HCT116 (cell line): Measurements from ENCODE around the gene C11orf68. TPM values are rescaled to one million over a fixed set of nuclear protein-coding genes. Genes with fewer than 3 reads are reported as not detected.

ENCODE experiments used
- ATAC-seq: fragments of 200-7000 bp; cut with Tn5 transposase; 2 replicates; pipeline ENCODE4 v1.9.1; 2020; ENCODE audit warnings: mild to moderate bottlenecking, moderate library complexity
- BruUV-seq: library from RNA; stranded (reverse); fragments of 400-500 nt; replicated peaks from 2 replicates; lab custom pipeline; 2021; lab: Mats Ljungman, UMichigan
- CTCF ChIA-PET: fragments of 300-600 bp; sonication (Branson Sonifier 250); formaldehyde crosslinking; loops from one replicate; lab custom pipeline; 2021; ENCODE audit warnings: antibody characterized with exemption; lab: Charles Lee
- POLR2A ChIA-PET: fragments of 300-600, 350-600 bp; sonication (Branson Sonifier 250); formaldehyde crosslinking; loops from one replicate; lab custom pipeline; 2021; ENCODE audit warnings: antibody characterized with exemption; lab: Charles Lee
- RAD21 ChIA-PET, 2 experiments: fragments of 300-600 bp; sonication (Branson Sonifier 250); formaldehyde crosslinking; loops; one replicate each; lab custom pipeline; 2023; ENCODE audit warnings: low total read pairs in 2 of 2; ENCODE audit not compliant: uncharacterized antibody in 2 of 2, unreplicated experiment in 2 of 2, low non-redundant PET in 1 of 2; lab: Charles Lee
- DNase-seq: peaks from one replicate; pipeline ENCODE4 v3.0.0-alpha.2; 2010; ENCODE audit warnings: low read depth, low spot score
- H2AFZ ChIP-seq: fragments of 200-600 bp; shearing (Covaris generic), sonication (generic); 2 replicates; pipeline ENCODE4 v1.6.1; 2017; ENCODE audit warnings: low read depth, mixed run types, mixed read lengths, antibody characterized with exemption, low read length; ENCODE audit not compliant: poor library complexity, severe bottlenecking
- H3K27ac ChIP-seq: 2 replicates; pipeline ENCODE4 v1.5.1; 2012; ENCODE audit warnings: low read depth, low read length
- H3K27me3 ChIP-seq: fragments of 200-600 bp; sonication (generic); 2 replicates; pipeline ENCODE4 v1.6.1; 2016; ENCODE audit warnings: mixed run types, low read length, mixed read lengths; ENCODE audit not compliant: insufficient read depth
- H3K36me3 ChIP-seq, 2 experiments: fragments of 200-500 bp in 1 of 2; fragments of 200-600 bp in 1 of 2; sonication (Bioruptor generic) in 1 of 2; sonication (generic) in 1 of 2; 2 replicates each; pipeline versions ENCODE4 v1.5.1 to v1.6.1; 2014 to 2016; ENCODE audit warnings: low read length in 2 of 2, inconsistent platforms in 1 of 2, mixed read lengths in 1 of 2, mixed run types in 1 of 2; ENCODE audit not compliant: insufficient read depth in 2 of 2, control insufficient read depth in 1 of 2
- H3K4me1 ChIP-seq, 2 experiments: fragments of 200-600 bp in 1 of 2; sonication (generic) in 1 of 2; 2 replicates each; pipeline versions ENCODE4 v1.5.1 to v1.6.1; 2012 to 2017; ENCODE audit warnings: low read length in 2 of 2, inconsistent platforms in 1 of 2, mild to moderate bottlenecking in 1 of 2, mixed read lengths in 1 of 2, mixed run types in 1 of 2, moderate library complexity in 1 of 2; ENCODE audit not compliant: insufficient read depth in 2 of 2, control insufficient read depth in 1 of 2
- H3K4me2 ChIP-seq: fragments of 200-600 bp; sonication (generic); 2 replicates; pipeline ENCODE4 v1.6.1; 2017; ENCODE audit warnings: mixed run types, low read length, mixed read lengths
- H3K4me3 ChIP-seq, 2 experiments: fragments of 200-600 bp in 1 of 2; sonication (generic) in 1 of 2; replicated peaks in 1 of 2; 2 replicates each; pipeline ENCODE4 v1.5.1; 2011 to 2016; ENCODE audit warnings: low read length in 2 of 2, control low read depth in 1 of 2, low read depth in 1 of 2, mild to moderate bottlenecking in 1 of 2, mixed read lengths in 1 of 2, mixed run types in 1 of 2
- H3K79me2 ChIP-seq: fragments of 200-600 bp; sonication (generic); 2 replicates; pipeline ENCODE4 v1.6.1; 2017; ENCODE audit warnings: mild to moderate bottlenecking, mixed run types, low read length, moderate library complexity, mixed read lengths; ENCODE audit not compliant: insufficient read depth
- H3K9ac ChIP-seq: fragments of 200-600 bp; sonication (generic); 2 replicates; pipeline ENCODE4 v1.6.1; 2016; ENCODE audit warnings: low read length, mixed read lengths
- H3K9me2 ChIP-seq: fragments of 200-600 bp; sonication (generic), shearing (Covaris generic); 2 replicates; pipeline ENCODE4 v1.6.1; 2017; ENCODE audit warnings: mixed run types, mild to moderate bottlenecking, moderate library complexity; ENCODE audit not compliant: insufficient read depth
- H3K9me3 ChIP-seq, 2 experiments: fragments of 200-500 bp in 1 of 2; fragments of 200-600 bp in 1 of 2; sonication (Bioruptor generic) in 1 of 2; sonication (generic) in 1 of 2; 2 replicates each; pipeline ENCODE4 v1.6.1; 2014 to 2017; ENCODE audit warnings: low read length in 2 of 2, mixed read lengths in 2 of 2, inconsistent platforms in 1 of 2, low read depth in 1 of 2, mild to moderate bottlenecking in 1 of 2, mixed run types in 1 of 2, moderate library complexity in 1 of 2; ENCODE audit not compliant: control insufficient read depth in 1 of 2, insufficient read depth in 1 of 2
- H4K20me1 ChIP-seq: fragments of 200-600 bp; sonication (generic), shearing (Covaris generic); 2 replicates; pipeline ENCODE4 v1.6.1; 2017; ENCODE audit warnings: mixed run types, mild to moderate bottlenecking, moderate library complexity; ENCODE audit not compliant: insufficient read depth
- CBX3 ChIP-seq: IDR thresholded peaks from 2 replicates; pipeline ENCODE4 v1.6.1; 2012; ENCODE audit warnings: low read depth
- EGR1 ChIP-seq: IDR thresholded peaks from 2 replicates; pipeline ENCODE4 v1.6.1; 2012; ENCODE audit warnings: low read depth
- ELF1 ChIP-seq: IDR thresholded peaks from 2 replicates; pipeline ENCODE4 v1.6.1; 2012; ENCODE audit warnings: low read depth, borderline replicate concordance
- EZH2 ChIP-seq: fragments of 200-600 bp; sonication (generic); IDR thresholded peaks from 2 replicates; pipeline ENCODE4 v1.6.1; 2017; ENCODE audit warnings: antibody characterized with exemption, mixed run types
- FOSL1 ChIP-seq: IDR thresholded peaks from 2 replicates; pipeline ENCODE4 v1.6.1; 2012; ENCODE audit warnings: low read depth
- POLR2A ChIP-seq: IDR thresholded peaks from 2 replicates; pipeline ENCODE4 v1.7.0; 2011; ENCODE audit warnings: borderline replicate concordance; ENCODE audit not compliant: insufficient read depth, insufficient read length; ENCODE audit errors: extremely low read depth
- SIN3A ChIP-seq: IDR thresholded peaks from 2 replicates; pipeline ENCODE4 v1.6.1; 2012; ENCODE audit warnings: low read depth
- TCF7L2 ChIP-seq: IDR thresholded peaks from 2 replicates; pipeline ENCODE4 v1.7.0; 2011; ENCODE audit warnings: borderline replicate concordance, inconsistent platforms; ENCODE audit not compliant: insufficient read depth, insufficient read length; ENCODE audit errors: extremely low read depth
- intact Hi-C: fragments of 100-400 bp; cut with micrococcal nuclease; formaldehyde crosslinking; loops from 2 replicates; pipeline ENCODE4 v1.10.0; 2022
- total RNA-seq: library from RNA; stranded (reverse); gene quantifications from one replicate; pipeline ENCODE4 v1.2.1, GENCODE V29; 2021; ENCODE audit not compliant: unreplicated experiment
- TF ChIP-seq, protein P1 (sequence below): IDR thresholded peaks from 2 replicates; pipeline ENCODE4 v1.6.1; 2012; ENCODE audit warnings: low read depth
- TF ChIP-seq, protein P2 (sequence below): IDR thresholded peaks from 2 replicates; pipeline ENCODE4 v1.6.1; 2011; ENCODE audit warnings: mild to moderate bottlenecking, low read length, moderate library complexity; ENCODE audit not compliant: insufficient replicate concordance; ENCODE audit errors: extremely low read depth

The C11orf68 gene
- total RNA-seq, 1 experiment from 2014 or later = 49.8 TPM

DNA sequence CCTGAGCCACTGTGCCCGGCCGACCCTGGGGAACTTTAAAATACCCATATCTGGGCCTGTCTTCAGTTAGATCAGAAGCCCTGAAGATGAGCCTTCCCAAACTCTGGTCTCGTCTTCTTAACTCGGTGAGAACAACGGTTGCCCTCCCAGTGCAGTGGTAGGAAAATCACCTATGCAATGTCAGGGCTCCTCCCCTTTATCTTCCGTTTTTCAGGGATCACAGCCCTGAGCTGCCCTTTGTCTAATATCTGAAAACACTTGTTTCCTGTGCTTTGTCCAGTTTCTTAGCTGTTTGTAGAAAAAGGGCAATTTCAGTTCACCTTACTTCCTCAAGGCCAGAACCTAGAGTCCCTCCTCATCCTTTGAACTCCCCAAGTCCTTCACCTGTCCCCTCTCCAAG lies 9.8 kb upstream of the C11orf68 start:
- Histone ChIP-seq H2AFZ (no peak overlapping the region), H3K27ac (no peak overlapping the region), H3K4me3 (no peak overlapping the region), H3K9me3 (no peaks in the 10 kb centered on the region), H3K36me3 (no peaks in the 10 kb centered on the region), H3K4me1 (peaks cover 6 to 16% of the 10 kb centered on the region in 2 experiments; a peak in 3 of 4 replicates), H3K79me2 (no peaks in the 10 kb centered on the region), H3K4me2 (no peak overlapping the region), H3K9ac (no peak overlapping the region), H4K20me1 (no peaks in the 10 kb centered on the region), H3K9me2 (no peaks in the 10 kb centered on the region), H3K27me3 (no peaks in the 10 kb centered on the region)
- intact Hi-C loops = no loop called here
- ChIA-PET CTCF (no interaction called here), POLR2A (no interaction called here), RAD21 (no interaction called here)
- DNase-seq = no peak
- TF ChIP-seq EGR1 (no peak), FOSL1 (no peak), POLR2A (no peak), ELF1 (no peak)
- BruUV-seq = no TSS peak
- no peak for ATAC-seq

GRCh38 chr11:65927904-65928397 lies 9.1 kb upstream of the C11orf68 start:
- H3K4me1 ChIP-seq = peaks cover 2 to 9% of the 10 kb centered on the region in 2 experiments; a peak in 3 of 4 replicates
- RAD21 ChIA-PET = no interaction called here
- no peak overlapping the region for H3K27ac ChIP-seq
- 0 out of 4 replicates have a peak, but pooled peaks cover 0 to 1% of the 10 kb centered on the region in 2 experiments for H3K36me3 ChIP-seq
- no peak overlapping the region for H3K4me3 ChIP-seq
- no peak overlapping the region for H2AFZ ChIP-seq
- no peaks in the 10 kb centered on the region for H3K27me3 ChIP-seq
- no peak for DNase-seq
- H3K9me3 ChIP-seq = no peaks in the 10 kb centered on the region
- CTCF ChIA-PET = no interaction called here
- H3K79me2 ChIP-seq = no peaks in the 10 kb centered on the region
- H3K9ac ChIP-seq = no peak overlapping the region
- no peaks in the 10 kb centered on the region for H3K9me2 ChIP-seq
- no peaks in the 10 kb centered on the region for H4K20me1 ChIP-seq
- no peak for ATAC-seq
- no TSS peak for BruUV-seq
- no peak overlapping the region for H3K4me2 ChIP-seq
- TF ChIP-seq EZH2 (no peak), EGR1 (no peak), TCF7L2 (no peak), SIN3A (no peak), CBX3 (no peak)
- TF ChIP-seq, protein P1, sequence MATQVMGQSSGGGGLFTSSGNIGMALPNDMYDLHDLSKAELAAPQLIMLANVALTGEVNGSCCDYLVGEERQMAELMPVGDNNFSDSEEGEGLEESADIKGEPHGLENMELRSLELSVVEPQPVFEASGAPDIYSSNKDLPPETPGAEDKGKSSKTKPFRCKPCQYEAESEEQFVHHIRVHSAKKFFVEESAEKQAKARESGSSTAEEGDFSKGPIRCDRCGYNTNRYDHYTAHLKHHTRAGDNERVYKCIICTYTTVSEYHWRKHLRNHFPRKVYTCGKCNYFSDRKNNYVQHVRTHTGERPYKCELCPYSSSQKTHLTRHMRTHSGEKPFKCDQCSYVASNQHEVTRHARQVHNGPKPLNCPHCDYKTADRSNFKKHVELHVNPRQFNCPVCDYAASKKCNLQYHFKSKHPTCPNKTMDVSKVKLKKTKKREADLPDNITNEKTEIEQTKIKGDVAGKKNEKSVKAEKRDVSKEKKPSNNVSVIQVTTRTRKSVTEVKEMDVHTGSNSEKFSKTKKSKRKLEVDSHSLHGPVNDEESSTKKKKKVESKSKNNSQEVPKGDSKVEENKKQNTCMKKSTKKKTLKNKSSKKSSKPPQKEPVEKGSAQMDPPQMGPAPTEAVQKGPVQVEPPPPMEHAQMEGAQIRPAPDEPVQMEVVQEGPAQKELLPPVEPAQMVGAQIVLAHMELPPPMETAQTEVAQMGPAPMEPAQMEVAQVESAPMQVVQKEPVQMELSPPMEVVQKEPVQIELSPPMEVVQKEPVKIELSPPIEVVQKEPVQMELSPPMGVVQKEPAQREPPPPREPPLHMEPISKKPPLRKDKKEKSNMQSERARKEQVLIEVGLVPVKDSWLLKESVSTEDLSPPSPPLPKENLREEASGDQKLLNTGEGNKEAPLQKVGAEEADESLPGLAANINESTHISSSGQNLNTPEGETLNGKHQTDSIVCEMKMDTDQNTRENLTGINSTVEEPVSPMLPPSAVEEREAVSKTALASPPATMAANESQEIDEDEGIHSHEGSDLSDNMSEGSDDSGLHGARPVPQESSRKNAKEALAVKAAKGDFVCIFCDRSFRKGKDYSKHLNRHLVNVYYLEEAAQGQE = no peak
- TF ChIP-seq, protein P2, sequence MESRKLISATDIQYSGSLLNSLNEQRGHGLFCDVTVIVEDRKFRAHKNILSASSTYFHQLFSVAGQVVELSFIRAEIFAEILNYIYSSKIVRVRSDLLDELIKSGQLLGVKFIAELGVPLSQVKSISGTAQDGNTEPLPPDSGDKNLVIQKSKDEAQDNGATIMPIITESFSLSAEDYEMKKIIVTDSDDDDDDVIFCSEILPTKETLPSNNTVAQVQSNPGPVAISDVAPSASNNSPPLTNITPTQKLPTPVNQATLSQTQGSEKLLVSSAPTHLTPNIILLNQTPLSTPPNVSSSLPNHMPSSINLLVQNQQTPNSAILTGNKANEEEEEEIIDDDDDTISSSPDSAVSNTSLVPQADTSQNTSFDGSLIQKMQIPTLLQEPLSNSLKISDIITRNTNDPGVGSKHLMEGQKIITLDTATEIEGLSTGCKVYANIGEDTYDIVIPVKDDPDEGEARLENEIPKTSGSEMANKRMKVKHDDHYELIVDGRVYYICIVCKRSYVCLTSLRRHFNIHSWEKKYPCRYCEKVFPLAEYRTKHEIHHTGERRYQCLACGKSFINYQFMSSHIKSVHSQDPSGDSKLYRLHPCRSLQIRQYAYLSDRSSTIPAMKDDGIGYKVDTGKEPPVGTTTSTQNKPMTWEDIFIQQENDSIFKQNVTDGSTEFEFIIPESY = no peak
- POLR2A ChIA-PET = no interaction called here
- intact Hi-C loops = no loop called here
